ENCODE measurements around the gene OR2A25. TPM values are rescaled to one million over a fixed set of nuclear protein-coding genes. Genes with fewer than 3 reads are reported as not detected.

Gene OR2A25
- total and polyA plus RNA-seq, 9 donors = not detected

GRCh38 chr7:144109283-144109682, 39.7 kb downstream of the OR2A25 start, which contains the start of gene OR2A2:
Gene OR2A2 (plus strand): TSS chr7:144109583. CDS start chr7:144109583, 0 bp downstream.
- DNase-seq = no peak
- intact Hi-C loops (cut with DNase I) = no loop called here
- 91 to 96% (median 92%) methylated on average over 2 of the region's 2 CpGs for WGBS, 3 donors
- Histone ChIP-seq H3K36me3 (no peaks in the 10 kb centered on the region), H3K4me1 (ENCODE audit: insufficient read depth) (no peaks in the 10 kb centered on the region), H3K27me3 (no peaks in the 10 kb centered on the region), H3K4me3 (no peak within 1 kb of the TSS), H3K27ac (no peak within 1 kb of the TSS), H3K9me3 (no peaks in the 10 kb centered on the region)
- TF ChIP-seq POLR2A (IDR thresholded peaks at IDR 0.05) (no peak), CTCF (IDR thresholded peaks at IDR 0.05) (no peak), EP300 (IDR thresholded peaks at IDR 0.05) (no peak)

- Histone ChIP-seq H3K4me1 (ENCODE audit: insufficient read depth) (no peaks in the 10 kb centered on the region), H3K36me3 (no peaks in the 10 kb centered on the region), H3K27ac (no peak overlapping the region), H3K27me3 (no peaks in the 10 kb centered on the region), H3K9me3 (no peaks in the 10 kb centered on the region), H3K4me3 (no peak overlapping the region)
- no peak for DNase-seq
- WGBS, 3 donors = 79 to 82% (median 80%) methylated on average over 5 of the region's 5 CpGs
- intact Hi-C loops (cut with DNase I) = no loop called here
- no peak for TF ChIP-seq CTCF (IDR thresholded peaks at IDR 0.05)
- no peak for TF ChIP-seq EP300 (IDR thresholded peaks at IDR 0.05)
- no peak for TF ChIP-seq POLR2A (IDR thresholded peaks at IDR 0.05)
Measured at GRCh38 chr7:144110272-144110671, 40.7 kb downstream of the OR2A25 start.

- Histone ChIP-seq H3K4me1 (ENCODE audit: insufficient read depth) (no peaks in the 10 kb centered on the region), H3K4me3 (no peak overlapping the region), H3K27ac (no peak overlapping the region), H3K27me3 (no peaks in the 10 kb centered on the region), H3K9me3 (no peaks in the 10 kb centered on the region), H3K36me3 (no peaks in the 10 kb centered on the region)
- WGBS, 3 donors = 44 to 53% (median 44%) methylated on average over 1 of the region's 1 CpG
- intact Hi-C loops (cut with DNase I) = no loop called here
- TF ChIP-seq POLR2A (IDR thresholded peaks at IDR 0.05) (no peak), EP300 (IDR thresholded peaks at IDR 0.05) (no peak), CTCF (IDR thresholded peaks at IDR 0.05) (no peak)
- no peak for DNase-seq
Measured at GRCh38 chr7:144113651-144114050, 44.0 kb downstream of the OR2A25 start.

GRCh38 chr7:144118341-144118740, 48.7 kb downstream of the OR2A25 start:
- 55 to 64% (median 64%) methylated on average over 8 of the region's 8 CpGs for WGBS, 3 donors
- H3K27ac ChIP-seq = no peak overlapping the region
- no peaks in the 10 kb centered on the region for H3K27me3 ChIP-seq
- no peaks in the 10 kb centered on the region for H3K9me3 ChIP-seq
- H3K4me3 ChIP-seq = no peak overlapping the region
- no peak for TF ChIP-seq POLR2A (IDR thresholded peaks at IDR 0.05)
- no peak for TF ChIP-seq CTCF (IDR thresholded peaks at IDR 0.05)
- TF ChIP-seq EP300 (IDR thresholded peaks at IDR 0.05) = no peak
- intact Hi-C loops (cut with DNase I) = no loop called here
- no peaks in the 10 kb centered on the region for H3K4me1 ChIP-seq (ENCODE audit: insufficient read depth)
- DNase-seq = no peak
- H3K36me3 ChIP-seq = no peaks in the 10 kb centered on the region
